ENCODE measurements around the gene SMYD3. TPM values are rescaled to one million over a fixed set of nuclear protein-coding genes. Genes with fewer than 3 reads are reported as not detected.

Gene SMYD3
- total RNA-seq, 5 donors from 2014 or later (not counting 1 experiment from before 2014, with no cell fraction given), result 17.7 to 37.8 (median 21.9) TPM

DNA sequence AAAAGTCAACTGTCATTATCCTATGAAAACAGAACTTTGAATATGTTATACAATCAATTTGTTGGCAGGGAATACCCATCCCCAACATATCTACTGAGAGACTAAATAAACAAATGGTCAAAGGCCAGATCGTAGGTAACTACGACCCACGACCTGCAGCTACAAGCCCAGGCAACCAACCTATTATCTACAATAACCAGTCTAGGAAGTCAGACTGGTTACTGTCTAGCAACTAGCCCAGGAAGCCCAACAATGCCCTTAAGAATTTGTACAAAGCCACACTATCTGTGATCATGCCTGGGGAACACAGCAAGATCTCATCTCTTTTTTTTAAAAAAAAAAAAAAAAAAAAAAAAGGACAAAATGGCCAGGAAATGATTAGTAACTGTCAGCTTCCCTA is 58.7 kb downstream of the SMYD3 start:
- no peaks in the 10 kb centered on the region for H3K4me1 ChIP-seq (ENCODE audit: control insufficient read depth in 1 of 2, extremely low read depth in 1 of 2, insufficient read depth in 2 of 2, low read length in 2 of 2)
- H3K9me3 ChIP-seq, result no peaks in the 10 kb centered on the region
- H3K36me3 ChIP-seq (ENCODE audit: control insufficient read depth in 2 of 2, extremely low read depth in 1 of 2, insufficient read depth in 1 of 2, low read length in 1 of 2), result peaks cover 0 to 7% of the 10 kb centered on the region in 2 donors
- WGBS (ENCODE audit: insufficient coverage), result no CpG with 5 or more reads among the region's 3 CpGs
- H3K4me3 ChIP-seq (ENCODE audit: control insufficient read depth in 1 of 2, extremely low read depth in 1 of 2, low read length in 1 of 2), result no peak overlapping the region
- no peak for ATAC-seq (replicated peaks in 1 of 4)
- no peak overlapping the region for H3K27ac ChIP-seq (ENCODE audit: low read length)
- Mint-ChIP-seq H3K4me3 (no peak overlapping the region), H3K9me3 (peaks cover 3 to 4% (median 4%) of the 10 kb centered on the region in 3 donors), H3K27me3 (no peaks in the 10 kb centered on the region), H3K27ac (no peak overlapping the region), H3K4me1 (peaks cover 0 to 11% (median 5%) of the 10 kb centered on the region in 3 donors), H3K36me3 (peaks cover 16% of the 10 kb centered on the region)
- no peak for DNase-seq
- ChIA-PET CTCF (interaction anchor here (0.6 to 0.7 kb wide), 3 partner anchors 12 to 913 kb away, joined by 3 to 8 read pairs (median 8); no protein-coding TSS in a partner anchor), POLR2A (no interaction called here)
- H3K27me3 ChIP-seq (replicated peaks in 1 of 2; ENCODE audit: control insufficient read depth in 2 of 2, extremely low read depth in 1 of 2, insufficient read depth in 2 of 2, low read length in 1 of 2), result no peaks in the 10 kb centered on the region

DNA sequence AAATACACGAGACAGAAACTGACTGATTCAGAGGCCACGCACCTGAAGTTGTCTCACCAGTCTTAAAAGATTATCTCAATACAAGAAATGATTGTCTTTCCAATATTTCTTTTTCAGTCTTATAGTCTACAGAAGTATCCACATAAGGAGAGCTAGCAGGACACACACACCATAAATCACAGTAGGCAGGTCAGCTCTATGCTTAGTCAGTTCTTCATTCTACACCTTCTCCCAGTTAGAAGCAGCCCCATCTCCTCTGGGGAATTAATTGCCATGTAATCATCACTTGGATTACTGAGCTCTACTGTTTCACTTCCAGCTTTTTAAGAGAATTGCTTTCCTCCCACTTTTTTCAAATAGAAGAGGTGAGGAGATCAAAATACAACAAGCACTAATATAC is 59.6 kb downstream of the SMYD3 start:
- no peak overlapping the region for H3K4me3 ChIP-seq (ENCODE audit: control insufficient read depth in 1 of 2, extremely low read depth in 1 of 2, low read length in 1 of 2)
- Mint-ChIP-seq H3K4me1 (peaks cover 0 to 11% (median 5%) of the 10 kb centered on the region in 3 donors), H3K9me3 (peaks cover 3 to 4% (median 4%) of the 10 kb centered on the region in 3 donors), H3K4me3 (no peak overlapping the region), H3K36me3 (peaks cover 16% of the 10 kb centered on the region), H3K27me3 (no peaks in the 10 kb centered on the region), H3K27ac (no peak overlapping the region)
- peaks cover 0 to 7% of the 10 kb centered on the region in 2 donors for H3K36me3 ChIP-seq (ENCODE audit: control insufficient read depth in 2 of 2, extremely low read depth in 1 of 2, insufficient read depth in 1 of 2, low read length in 1 of 2)
- ATAC-seq (replicated peaks in 1 of 4) (no peak), DNase-seq (no peak)
- H3K27ac ChIP-seq (ENCODE audit: low read length), result no peak overlapping the region
- ChIA-PET CTCF (no interaction called here), POLR2A (no interaction called here)
- H3K9me3 ChIP-seq, result no peaks in the 10 kb centered on the region
- H3K4me1 ChIP-seq (ENCODE audit: control insufficient read depth in 1 of 2, extremely low read depth in 1 of 2, insufficient read depth in 2 of 2, low read length in 2 of 2), result no peaks in the 10 kb centered on the region
- 79% methylated on average over 2 of the region's 2 CpGs for WGBS (ENCODE audit: insufficient coverage)
- H3K27me3 ChIP-seq (replicated peaks in 1 of 2; ENCODE audit: control insufficient read depth in 2 of 2, extremely low read depth in 1 of 2, insufficient read depth in 2 of 2, low read length in 1 of 2), result no peaks in the 10 kb centered on the region

DNA sequence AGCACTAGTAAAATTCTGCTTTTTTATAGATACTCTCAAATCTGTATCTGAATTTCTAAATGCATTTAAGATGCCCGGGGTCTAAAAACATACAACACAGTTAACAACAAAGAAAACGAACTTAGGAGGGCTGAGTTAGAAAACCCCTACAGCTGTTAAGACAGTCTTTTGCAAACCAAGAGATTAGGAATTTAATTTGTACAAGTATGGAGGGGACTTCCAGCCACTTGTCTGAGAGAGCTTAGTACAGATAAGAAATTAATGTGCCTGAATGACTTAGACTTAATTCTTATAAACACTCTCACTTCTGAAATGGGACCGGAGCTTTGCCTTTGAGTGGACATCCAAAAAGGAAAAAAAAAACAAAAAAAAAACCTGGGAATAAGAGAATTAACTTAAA is 61.6 kb downstream of the SMYD3 start:
- H3K9me3 Mint-ChIP-seq, result peaks cover 3 to 7% (median 4%) of the 10 kb centered on the region in 3 donors
- no peaks in the 10 kb centered on the region for H3K27me3 Mint-ChIP-seq
- peaks cover 0 to 11% (median 5%) of the 10 kb centered on the region in 3 donors for H3K4me1 Mint-ChIP-seq
- H3K4me3 Mint-ChIP-seq, result no peak overlapping the region
- no peaks in the 10 kb centered on the region for H3K27me3 ChIP-seq (replicated peaks in 1 of 2; ENCODE audit: control insufficient read depth in 2 of 2, extremely low read depth in 1 of 2, insufficient read depth in 2 of 2, low read length in 1 of 2)
- H3K36me3 Mint-ChIP-seq, result peaks cover 28% of the 10 kb centered on the region
- ChIA-PET POLR2A (no interaction called here), CTCF (no interaction called here)
- no peak overlapping the region for H3K4me3 ChIP-seq (ENCODE audit: control insufficient read depth in 1 of 2, extremely low read depth in 1 of 2, low read length in 1 of 2)
- no CpG with 5 or more reads among the region's 3 CpGs for WGBS (ENCODE audit: insufficient coverage)
- H3K9me3 ChIP-seq, result no peaks in the 10 kb centered on the region
- no peak overlapping the region for H3K27ac Mint-ChIP-seq
- no peak overlapping the region for H3K27ac ChIP-seq (ENCODE audit: low read length)
- peaks cover 0 to 7% of the 10 kb centered on the region in 2 donors for H3K36me3 ChIP-seq (ENCODE audit: control insufficient read depth in 2 of 2, extremely low read depth in 1 of 2, insufficient read depth in 1 of 2, low read length in 1 of 2)
- no peaks in the 10 kb centered on the region for H3K4me1 ChIP-seq (ENCODE audit: control insufficient read depth in 1 of 2, extremely low read depth in 1 of 2, insufficient read depth in 2 of 2, low read length in 2 of 2)
- DNase-seq, result no peak
- ATAC-seq (replicated peaks in 1 of 4), result no peak

DNA sequence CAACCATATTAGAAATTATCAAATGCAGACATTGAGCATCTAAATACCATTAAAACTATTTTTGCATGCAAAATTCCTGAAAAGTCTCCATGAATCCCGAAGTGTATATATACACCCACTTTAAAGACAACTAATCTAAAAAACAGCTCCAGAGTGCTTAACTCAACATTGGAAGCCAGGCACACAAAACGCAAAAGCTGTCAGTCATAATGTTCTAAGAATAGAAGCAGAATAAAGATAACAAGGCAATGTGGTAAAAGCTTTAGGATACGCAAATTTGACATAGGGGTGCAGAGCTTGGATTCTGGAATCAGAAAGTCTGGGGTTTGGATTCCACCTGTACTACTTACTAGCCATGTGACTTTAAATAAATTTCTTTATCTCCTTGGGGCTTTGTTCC is 62.5 kb downstream of the SMYD3 start:
- peaks cover 33% of the 10 kb centered on the region for H3K36me3 Mint-ChIP-seq
- no peaks in the 10 kb centered on the region for H3K27me3 Mint-ChIP-seq
- H3K27ac ChIP-seq (ENCODE audit: low read length), result no peak overlapping the region
- H3K9me3 Mint-ChIP-seq, result peaks cover 3 to 7% (median 4%) of the 10 kb centered on the region in 3 donors
- H3K36me3 ChIP-seq (ENCODE audit: control insufficient read depth in 2 of 2, extremely low read depth in 1 of 2, insufficient read depth in 1 of 2, low read length in 1 of 2), result peaks cover 0 to 7% of the 10 kb centered on the region in 2 donors
- H3K4me3 Mint-ChIP-seq, result no peak overlapping the region
- no CpG with 5 or more reads among the region's 3 CpGs for WGBS (ENCODE audit: insufficient coverage)
- ChIA-PET CTCF (no interaction called here), POLR2A (no interaction called here)
- peaks cover 0 to 11% (median 5%) of the 10 kb centered on the region in 3 donors for H3K4me1 Mint-ChIP-seq
- DNase-seq (no peak), ATAC-seq (replicated peaks in 1 of 4) (no peak)
- no peaks in the 10 kb centered on the region for H3K4me1 ChIP-seq (ENCODE audit: control insufficient read depth in 1 of 2, extremely low read depth in 1 of 2, insufficient read depth in 2 of 2, low read length in 2 of 2)
- no peaks in the 10 kb centered on the region for H3K9me3 ChIP-seq
- no peak overlapping the region for H3K27ac Mint-ChIP-seq
- no peak overlapping the region for H3K4me3 ChIP-seq (ENCODE audit: control insufficient read depth in 1 of 2, extremely low read depth in 1 of 2, low read length in 1 of 2)
- no peaks in the 10 kb centered on the region for H3K27me3 ChIP-seq (replicated peaks in 1 of 2; ENCODE audit: control insufficient read depth in 2 of 2, extremely low read depth in 1 of 2, insufficient read depth in 2 of 2, low read length in 1 of 2)

DNA sequence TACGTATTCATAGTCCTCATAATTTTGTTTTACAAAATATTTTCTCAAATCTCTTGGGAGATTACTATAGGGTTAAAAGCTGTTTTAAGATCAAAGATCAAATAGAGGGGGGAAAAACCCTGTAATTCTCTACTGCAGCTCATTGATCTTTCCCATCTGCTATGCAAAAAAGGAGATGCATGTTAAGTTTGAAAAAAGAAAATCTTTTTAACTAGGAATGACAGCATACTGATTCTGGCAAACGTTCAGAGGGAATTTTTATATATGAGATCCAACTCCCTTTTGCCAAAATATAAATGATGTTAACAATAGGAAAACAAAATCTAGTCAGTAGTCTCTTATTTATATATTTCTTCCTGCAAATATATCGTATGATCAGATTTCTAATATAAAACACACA is 69.1 kb downstream of the SMYD3 start:
- POLR2A ChIA-PET, result no interaction called here
- CTCF ChIA-PET, result no interaction called here
- H3K27ac Mint-ChIP-seq, result no peak overlapping the region

DNA sequence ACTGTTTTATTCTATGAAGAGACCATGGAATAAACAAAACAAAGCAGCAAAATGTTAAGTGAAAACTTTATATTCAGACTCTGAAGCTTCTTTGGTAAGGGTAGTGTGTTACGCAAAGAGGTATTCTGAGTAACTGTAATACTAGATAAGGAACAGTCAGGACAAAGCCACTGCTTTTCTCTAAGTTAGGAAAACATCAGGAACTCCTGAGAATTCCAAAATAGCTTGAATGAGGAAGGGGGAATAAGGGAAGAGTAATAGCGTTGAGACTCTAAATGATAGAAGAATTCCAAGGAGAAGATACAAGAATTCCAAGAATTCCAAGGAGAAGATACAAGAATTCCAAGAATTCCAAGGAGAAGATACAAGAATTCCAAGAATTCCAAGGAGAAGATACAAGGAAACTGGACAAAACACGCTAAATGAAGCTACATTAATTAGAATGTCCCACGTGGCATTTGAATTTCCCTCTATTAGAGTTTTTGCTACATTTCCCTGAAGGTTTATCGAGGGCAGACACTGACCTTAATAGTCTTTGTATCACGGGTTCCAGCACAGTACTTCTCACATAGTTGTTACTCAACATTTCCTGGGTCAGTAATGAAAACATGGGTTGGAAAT is 71.5 kb downstream of the SMYD3 start:
- DNase-seq, result no peak
- ATAC-seq (replicated peaks in 1 of 4), result no peak
- H3K27ac ChIP-seq (ENCODE audit: low read length), result no peak overlapping the region
- H3K9me3 ChIP-seq, result no peaks in the 10 kb centered on the region
- Mint-ChIP-seq H3K36me3 (peaks cover 45% of the 10 kb centered on the region), H3K27me3 (no peaks in the 10 kb centered on the region), H3K27ac (no peak overlapping the region), H3K9me3 (peaks cover 8 to 17% (median 9%) of the 10 kb centered on the region in 3 donors), H3K4me1 (peaks cover 8 to 14% (median 11%) of the 10 kb centered on the region in 3 donors), H3K4me3 (no peak overlapping the region)
- WGBS (ENCODE audit: insufficient coverage), result 83% methylated on average over 2 of the region's 6 CpGs
- POLR2A ChIA-PET, result no interaction called here
- no peak overlapping the region for H3K4me3 ChIP-seq (ENCODE audit: control insufficient read depth in 1 of 2, extremely low read depth in 1 of 2, low read length in 1 of 2)
- H3K36me3 ChIP-seq (ENCODE audit: control insufficient read depth in 2 of 2, extremely low read depth in 1 of 2, insufficient read depth in 1 of 2, low read length in 1 of 2), result no peaks in the 10 kb centered on the region
- no peaks in the 10 kb centered on the region for H3K4me1 ChIP-seq (ENCODE audit: control insufficient read depth in 1 of 2, extremely low read depth in 1 of 2, insufficient read depth in 2 of 2, low read length in 2 of 2)
- no peaks in the 10 kb centered on the region for H3K27me3 ChIP-seq (replicated peaks in 1 of 2; ENCODE audit: control insufficient read depth in 2 of 2, extremely low read depth in 1 of 2, insufficient read depth in 2 of 2, low read length in 1 of 2)
- CTCF ChIA-PET, result no interaction called here

More for the DNA sequence above, 69.1 kb downstream of the SMYD3 start:
- no peaks in the 10 kb centered on the region for H3K4me1 ChIP-seq (ENCODE audit: control insufficient read depth in 1 of 2, extremely low read depth in 1 of 2, insufficient read depth in 2 of 2, low read length in 2 of 2)
- peaks cover 55% of the 10 kb centered on the region for H3K36me3 Mint-ChIP-seq
- peaks cover 8 to 11% (median 10%) of the 10 kb centered on the region in 3 donors for H3K4me1 Mint-ChIP-seq
- H3K36me3 ChIP-seq (ENCODE audit: control insufficient read depth in 2 of 2, extremely low read depth in 1 of 2, insufficient read depth in 1 of 2, low read length in 1 of 2), result no peaks in the 10 kb centered on the region
- H3K9me3 Mint-ChIP-seq, result peaks cover 3 to 16% (median 9%) of the 10 kb centered on the region in 3 donors
- no peak for DNase-seq
- no peak overlapping the region for H3K4me3 ChIP-seq (ENCODE audit: control insufficient read depth in 1 of 2, extremely low read depth in 1 of 2, low read length in 1 of 2)
- no peaks in the 10 kb centered on the region for H3K27me3 ChIP-seq (replicated peaks in 1 of 2; ENCODE audit: control insufficient read depth in 2 of 2, extremely low read depth in 1 of 2, insufficient read depth in 2 of 2, low read length in 1 of 2)
- no peak for ATAC-seq (replicated peaks in 1 of 4)
- no peaks in the 10 kb centered on the region for H3K27me3 Mint-ChIP-seq
- no CpG with 5 or more reads among the region's 3 CpGs for WGBS (ENCODE audit: insufficient coverage)
- no peak overlapping the region for H3K27ac ChIP-seq (ENCODE audit: low read length)
- H3K4me3 Mint-ChIP-seq, result no peak overlapping the region
- no peaks in the 10 kb centered on the region for H3K9me3 ChIP-seq
